A549 (cell line): Measurements from ENCODE around the gene CD1B. TPM values are rescaled to one million over a fixed set of nuclear protein-coding genes. Genes with fewer than 3 reads are reported as not detected.

Experiments
- ATAC-seq, 2 experiments: fragments of 200-7000 bp in 1 of 2; fragments of >200 bp in 1 of 2; cut with Nextera tagmentation in 1 of 2; cut with Tn5 transposase in 1 of 2; 3 replicates each; pipeline versions ENCODE4 v1.8.0 to v1.9.1; 2018 to 2020; ENCODE audit warnings: mild to moderate bottlenecking in 1 of 2, moderate library complexity in 1 of 2
- CTCF ChIA-PET: fragments of 300-600 bp; sonication (Branson Sonifier 250); formaldehyde crosslinking; extraction: SDS; loops from one replicate; lab custom pipeline; 2021; ENCODE audit warnings: antibody characterized with exemption, inconsistent platforms; lab: Yijun Ruan, JAX
- POLR2A ChIA-PET: fragments of 350-600 bp; formaldehyde crosslinking; extraction: SDS; loops from one replicate; lab custom pipeline; 2021; ENCODE audit warnings: antibody characterized with exemption, inconsistent platforms; lab: Yijun Ruan, JAX
- DNase-seq, 2 experiments: peaks; one replicate each; pipeline versions ENCODE4 v3.0.0 to v3.0.0-alpha.2; 2011 to 2016; ENCODE audit warnings: low read depth in 1 of 2, low spot score in 1 of 2
- FAIRE-seq: peaks from 2 replicates; lab custom pipeline; 2011; peaks lifted over from hg19 to GRCh38; lab: Jason Lieb, UNC
- H3K27ac ChIP-seq, 2 experiments: fragments of >200 bp; sonication (Bioruptor Twin); formaldehyde crosslinking; 3 replicates each; pipeline ENCODE4 v1.5.1; 2016 to 2017
- H3K4me1 ChIP-seq: fragments of >200 bp; sonication (Bioruptor Twin); formaldehyde crosslinking; 3 replicates; pipeline ENCODE4 v1.6.1; 2016
- H3K4me2 ChIP-seq: fragments of >200 bp; sonication (Bioruptor Twin); formaldehyde crosslinking; 3 replicates; pipeline ENCODE4 v1.6.1; 2016
- H3K4me3 ChIP-seq: fragments of >200 bp; sonication (Bioruptor Twin); formaldehyde crosslinking; 3 replicates; pipeline ENCODE4 v1.5.1; 2016
- H3K9me3 ChIP-seq: fragments of >200 bp; sonication (Bioruptor Twin); formaldehyde crosslinking; 3 replicates; pipeline ENCODE4 v1.6.1; 2016
- CHD2 ChIP-seq: fragments of 150-350 bp; IDR thresholded peaks from 2 replicates; pipeline ENCODE4 v1.6.1; 2014; ENCODE audit warnings: low read length; ENCODE audit not compliant: partially characterized antibody
- EHMT2 ChIP-seq: fragments of 200-600 bp; sonication (generic); IDR thresholded peaks from 2 replicates; pipeline ENCODE4 v1.6.1; 2016; ENCODE audit warnings: antibody characterized with exemption, low read depth, mild to moderate bottlenecking, moderate library complexity
- EP300 ChIP-seq, 2 experiments: fragments of >200 bp; sonication (Bioruptor Twin); formaldehyde crosslinking; IDR thresholded peaks; 2 replicates in 1 of 2; 3 replicates in 1 of 2; pipeline ENCODE4 v1.6.1; 2016 to 2017
- FOSL2 ChIP-seq, 2 experiments: fragments of 450-650 bp in 1 of 2; fragments of >200 bp in 1 of 2; sonication (Bioruptor Twin) in 1 of 2; formaldehyde crosslinking; IDR thresholded peaks; 2 replicates each; pipeline versions ENCODE4 v1.5.0 to v1.6.1; 2016 to 2020; ENCODE audit warnings: mild to moderate bottlenecking in 1 of 2, moderate library complexity in 1 of 2
- FOXS1 ChIP-seq: fragments of 250-450 bp; sonication (Bioruptor Pico); IDR thresholded peaks from 2 replicates; pipeline ENCODE4 v1.5.0; 2020; ENCODE audit warnings: mild to moderate bottlenecking, moderate library complexity
- HDAC2 ChIP-seq: fragments of 200-600 bp; sonication (generic); IDR thresholded peaks from 2 replicates; pipeline ENCODE4 v1.6.1; 2016
- HOXA7 ChIP-seq: fragments of 250-450 bp; sonication (Bioruptor Pico); IDR thresholded peaks from 2 replicates; pipeline ENCODE4 v1.5.0; 2020; ENCODE audit warnings: mild to moderate bottlenecking, moderate library complexity
- JUNB ChIP-seq: fragments of >200 bp; sonication (Bioruptor Twin); formaldehyde crosslinking; IDR thresholded peaks from 2 replicates; pipeline ENCODE4 v1.6.1; 2016
- KDM1A ChIP-seq: fragments of 200-600 bp; sonication (generic); IDR thresholded peaks from 2 replicates; pipeline ENCODE4 v1.6.1; 2016; ENCODE audit warnings: low read depth, mild to moderate bottlenecking
- MAFK ChIP-seq: fragments of 450-650 bp; IDR thresholded peaks from 2 replicates; pipeline ENCODE4 v1.6.1; 2014; ENCODE audit not compliant: partially characterized antibody
- MAZ ChIP-seq: fragments of 150-350 bp; IDR thresholded peaks from 2 replicates; pipeline ENCODE4 v1.6.1; 2014; ENCODE audit warnings: antibody characterized with exemption, low read depth, low read length, borderline replicate concordance
- NPAS2 ChIP-seq: fragments of 250-450 bp; sonication (Bioruptor Pico); IDR thresholded peaks from 2 replicates; pipeline ENCODE4 v1.8.0; 2022; ENCODE audit warnings: mild to moderate bottlenecking, moderate library complexity, borderline replicate concordance
- NR3C1 ChIP-seq: fragments of >200 bp; sonication (Bioruptor Twin); formaldehyde crosslinking; IDR thresholded peaks from 3 replicates; pipeline ENCODE4 v1.6.1; 2017
- POLR2A ChIP-seq: IDR thresholded peaks from 2 replicates; pipeline ENCODE4 v1.6.1; 2012; ENCODE audit warnings: mild to moderate bottlenecking, low read length
- POLR2AphosphoS2 ChIP-seq: conservative IDR thresholded peaks from 2 replicates; pipeline ENCODE4 v1.6.1; 2012; ENCODE audit warnings: low read length, improper control_type of control experiment, inconsistent platforms
- RAD21 ChIP-seq, 2 experiments: fragments of >200 bp in 1 of 2; sonication (Bioruptor Twin) in 1 of 2; formaldehyde crosslinking in 1 of 2; IDR thresholded peaks in 1 of 2; conservative IDR thresholded peaks in 1 of 2; 2 replicates in 1 of 2; 3 replicates in 1 of 2; pipeline ENCODE4 v1.6.1; 2012 to 2018; ENCODE audit warnings: inconsistent platforms in 1 of 2
- RCOR1 ChIP-seq: fragments of 150-350 bp; IDR thresholded peaks from 2 replicates; pipeline ENCODE4 v1.6.1; 2014; ENCODE audit warnings: antibody characterized with exemption, low read length, low read depth
- RFX5 ChIP-seq: fragments of 450-650 bp; IDR thresholded peaks from 2 replicates; pipeline ENCODE4 v1.7.1; 2014; ENCODE audit warnings: antibody characterized with exemption, mild to moderate bottlenecking, moderate library complexity
- TP53 ChIP-seq: fragments of 250-450 bp; sonication (Bioruptor Pico); IDR thresholded peaks from 2 replicates; pipeline ENCODE4 v1.5.0; 2021; ENCODE audit warnings: mild to moderate bottlenecking, moderate library complexity
- ZFP36 ChIP-seq: fragments of 450-650 bp; IDR thresholded peaks from 2 replicates; pipeline ENCODE4 v1.6.1; 2014; ENCODE audit warnings: borderline replicate concordance; ENCODE audit not compliant: partially characterized antibody
- WGBS: methylation state at CpG from one replicate; pipeline ENCODE4 v1.1.6; 2017; ENCODE audit errors: missing lambda C conversion rate; 5-methylcytosine and 5-hydroxymethylcytosine counted together
- polyA plus RNA-seq, 4 experiments: library from polyadenylated mRNA; depleted of rRNA in 3 of 4; stranded (reverse); fragments of >200 nt; fragmentation: RNase III in 1 of 4; extraction: RNeasy Plus Mini Kit Qiagen cat#74134 plus additional on column Dnase treatment in 1 of 4; gene quantifications; 2 replicates in 3 of 4; 3 replicates in 1 of 4; pipeline ENCODE4 v1.2.3, GENCODE V29; 2011 to 2017
- TF ChIP-seq, protein P1 (sequence below): fragments of 450-650 bp; IDR thresholded peaks from 2 replicates; pipeline ENCODE4 v1.6.1; 2014; ENCODE audit warnings: antibody characterized with exemption
- TF ChIP-seq, protein P2 (sequence below): IDR thresholded peaks from 2 replicates; pipeline ENCODE4 v1.6.1; 2012
- TF ChIP-seq, protein P3 (sequence below): fragments of >200 bp; sonication (Bioruptor Twin); formaldehyde crosslinking; IDR thresholded peaks from 3 replicates; pipeline ENCODE4 v1.6.1; 2016

CD1B gene
- polyA plus RNA-seq, 2 of the 4 experiments (the other 2 are of a cell fraction), result not detected

DNA sequence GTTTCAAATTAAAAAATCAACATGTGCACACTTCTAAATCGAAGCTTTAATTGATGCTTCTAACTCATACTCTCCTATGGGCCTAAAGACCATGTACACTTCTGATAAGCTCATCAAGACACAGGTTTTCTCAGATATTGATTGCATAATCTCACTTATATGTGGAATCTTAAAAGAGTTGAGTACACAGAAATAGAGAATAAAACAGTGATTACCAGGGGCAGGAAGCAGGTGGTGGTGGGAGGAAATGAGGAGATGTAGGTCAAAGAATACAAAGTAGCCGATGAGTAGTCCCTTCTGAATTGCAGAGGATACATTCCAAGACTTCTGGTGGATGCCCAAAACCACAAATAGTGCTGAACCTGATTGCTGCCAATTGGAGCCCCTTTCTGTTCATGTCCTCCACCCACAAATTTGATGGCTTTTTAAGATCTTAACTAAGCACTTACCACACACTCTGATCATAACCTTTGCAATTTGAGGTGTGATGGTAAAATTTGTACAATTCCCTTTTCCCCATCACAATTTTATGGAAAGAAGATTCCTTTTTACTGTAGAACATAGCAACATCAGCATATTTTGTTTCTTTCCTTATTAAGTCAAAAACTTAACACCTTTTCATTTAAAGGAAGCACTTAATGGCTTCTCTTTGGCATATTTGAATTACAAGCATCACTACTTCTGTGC lies 3.3 kb upstream of the CD1B start:
- Histone ChIP-seq H3K27ac (no peak overlapping the region), H3K9me3 (no peaks in the 10 kb centered on the region), H3K4me3 (no peak overlapping the region), H3K4me2 (no peak overlapping the region), H3K4me1 (no peaks in the 10 kb centered on the region)
- WGBS, result 2% methylated on average over 2 of the region's 2 CpGs
- ChIA-PET POLR2A (no interaction called here), CTCF (no interaction called here)
- TF ChIP-seq MAFK, result peak; percentile 62
- no peak for TF ChIP-seq FOSL2 (IDR thresholded peaks at IDR 0.05)
- no peak for TF ChIP-seq FOSL2 (CRISPR knock-in tag; IDR thresholded peaks at IDR 0.05)
- FAIRE-seq (no peak), DNase-seq (no peak), ATAC-seq (no peak)

DNA sequence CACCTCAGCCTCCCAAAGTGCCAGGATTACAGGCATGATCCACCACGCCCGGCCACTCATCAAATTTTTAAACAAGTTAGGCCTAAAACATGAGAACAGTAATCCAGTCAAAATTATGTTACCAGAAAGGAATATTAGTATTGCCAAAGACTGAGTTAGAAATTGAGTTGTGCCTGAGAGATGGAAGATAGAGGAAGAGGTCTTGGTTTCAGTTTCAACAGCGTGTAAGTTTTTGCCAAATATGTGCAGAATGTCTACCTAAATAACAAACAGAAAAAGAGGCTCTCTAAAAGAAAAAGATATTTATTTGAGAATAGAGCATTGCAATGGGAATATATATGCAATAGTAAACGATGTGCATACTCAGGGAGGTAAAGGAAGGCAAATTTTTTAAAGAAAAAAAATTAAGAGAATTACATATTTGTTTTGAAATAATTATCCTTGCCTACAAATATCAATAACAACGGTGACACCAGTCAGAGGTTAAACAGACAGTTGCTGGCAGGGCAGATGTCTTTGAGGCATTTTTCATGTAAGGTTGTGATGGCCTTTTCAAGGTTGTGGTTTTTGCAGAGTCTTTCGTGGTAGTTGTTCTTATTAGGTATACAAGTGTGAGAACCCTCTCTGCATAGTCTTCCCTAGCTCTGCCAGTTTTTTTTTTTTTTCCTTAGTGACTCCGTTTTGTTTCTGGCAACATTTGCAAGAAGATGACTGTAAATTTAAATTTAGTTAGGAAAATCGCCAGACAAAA lies 2.2 kb upstream of the CD1B start:
- CTCF ChIA-PET, result no interaction called here
- WGBS, result 6% methylated on average over 8 of the region's 8 CpGs
- ATAC-seq (no peak), DNase-seq (no peak), FAIRE-seq (no peak)
- Histone ChIP-seq H3K4me2 (no peak overlapping the region), H3K4me1 (no peaks in the 10 kb centered on the region), H3K27ac (no peak overlapping the region), H3K9me3 (no peaks in the 10 kb centered on the region), H3K4me3 (no peak overlapping the region)
- POLR2A ChIA-PET, result no interaction called here
- TF ChIP-seq RAD21 (conservative IDR thresholded peaks at IDR 0.05 in 1 of 2, IDR thresholded peaks at IDR 0.05 in 1 of 2) (no peak), KDM1A (no peak), HOXA7 (CRISPR knock-in tag) (no peak), FOXS1 (CRISPR knock-in tag) (no peak), RCOR1 (no peak), CHD2 (no peak), MAZ (no peak), TP53 (CRISPR knock-in tag) (no peak), POLR2AphosphoS2 (no peak), POLR2A (no peak), RFX5 (no peak), NR3C1 (no peak)
- TF ChIP-seq, protein P1, sequence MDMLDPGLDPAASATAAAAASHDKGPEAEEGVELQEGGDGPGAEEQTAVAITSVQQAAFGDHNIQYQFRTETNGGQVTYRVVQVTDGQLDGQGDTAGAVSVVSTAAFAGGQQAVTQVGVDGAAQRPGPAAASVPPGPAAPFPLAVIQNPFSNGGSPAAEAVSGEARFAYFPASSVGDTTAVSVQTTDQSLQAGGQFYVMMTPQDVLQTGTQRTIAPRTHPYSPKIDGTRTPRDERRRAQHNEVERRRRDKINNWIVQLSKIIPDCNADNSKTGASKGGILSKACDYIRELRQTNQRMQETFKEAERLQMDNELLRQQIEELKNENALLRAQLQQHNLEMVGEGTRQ, result no peak
- TF ChIP-seq, protein P2, sequence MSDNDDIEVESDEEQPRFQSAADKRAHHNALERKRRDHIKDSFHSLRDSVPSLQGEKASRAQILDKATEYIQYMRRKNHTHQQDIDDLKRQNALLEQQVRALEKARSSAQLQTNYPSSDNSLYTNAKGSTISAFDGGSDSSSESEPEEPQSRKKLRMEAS, result no peak

DNA sequence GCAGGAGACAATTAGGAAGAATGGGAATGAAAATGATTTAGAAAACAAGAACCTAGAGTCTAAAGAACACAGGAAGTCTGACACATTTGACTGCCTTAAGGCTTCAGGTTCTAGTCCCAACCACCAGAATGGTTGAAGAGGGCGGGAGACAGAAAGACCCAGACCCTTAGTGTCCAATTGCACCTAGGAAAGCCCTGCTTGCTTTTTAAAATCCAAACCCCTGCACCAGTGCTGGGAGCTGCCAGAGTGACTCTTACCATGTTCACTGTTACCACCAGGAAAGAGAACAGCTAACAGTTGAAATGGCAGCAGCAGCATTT lies 265 bp downstream of the CD1B start:
- Histone ChIP-seq H3K27ac (no peak overlapping the region), H3K4me2 (no peak overlapping the region), H3K4me1 (no peaks in the 10 kb centered on the region)
- FAIRE-seq (no peak), DNase-seq (no peak)
- 8% methylated on average over 1 of the region's 1 CpG for WGBS
- TF ChIP-seq TP53 (CRISPR knock-in tag) (no peak), HDAC2 (no peak), EHMT2 (no peak), ZFP36 (no peak), EP300 (IDR thresholded peaks at IDR 0.05) (no peak), NPAS2 (CRISPR knock-in tag) (no peak), NR3C1 (no peak), JUNB (no peak)
- TF ChIP-seq, protein P1, result no peak
- TF ChIP-seq, protein P3, sequence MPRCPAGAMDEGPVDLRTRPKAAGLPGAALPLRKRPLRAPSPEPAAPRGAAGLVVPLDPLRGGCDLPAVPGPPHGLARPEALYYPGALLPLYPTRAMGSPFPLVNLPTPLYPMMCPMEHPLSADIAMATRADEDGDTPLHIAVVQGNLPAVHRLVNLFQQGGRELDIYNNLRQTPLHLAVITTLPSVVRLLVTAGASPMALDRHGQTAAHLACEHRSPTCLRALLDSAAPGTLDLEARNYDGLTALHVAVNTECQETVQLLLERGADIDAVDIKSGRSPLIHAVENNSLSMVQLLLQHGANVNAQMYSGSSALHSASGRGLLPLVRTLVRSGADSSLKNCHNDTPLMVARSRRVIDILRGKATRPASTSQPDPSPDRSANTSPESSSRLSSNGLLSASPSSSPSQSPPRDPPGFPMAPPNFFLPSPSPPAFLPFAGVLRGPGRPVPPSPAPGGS, result no peak
- TF ChIP-seq, all 56 proteins: peak for 0
- H3K9me3 ChIP-seq, result no peaks in the 10 kb centered on the region
- ChIA-PET CTCF (no interaction called here), POLR2A (interaction anchor here (0.6 kb wide), 1 partner anchor 125 kb away, joined by 3 read pairs; no protein-coding TSS in a partner anchor)
- no peak overlapping the region for H3K4me3 ChIP-seq
- no peak for ATAC-seq
